Measurements from ENCODE around the gene REM2.
"Not testable (repeated sequence)": the region's sequence is repeated elsewhere in the genome, so short reads cannot be mapped to it uniquely, and the experiment has no call there.

DNA sequence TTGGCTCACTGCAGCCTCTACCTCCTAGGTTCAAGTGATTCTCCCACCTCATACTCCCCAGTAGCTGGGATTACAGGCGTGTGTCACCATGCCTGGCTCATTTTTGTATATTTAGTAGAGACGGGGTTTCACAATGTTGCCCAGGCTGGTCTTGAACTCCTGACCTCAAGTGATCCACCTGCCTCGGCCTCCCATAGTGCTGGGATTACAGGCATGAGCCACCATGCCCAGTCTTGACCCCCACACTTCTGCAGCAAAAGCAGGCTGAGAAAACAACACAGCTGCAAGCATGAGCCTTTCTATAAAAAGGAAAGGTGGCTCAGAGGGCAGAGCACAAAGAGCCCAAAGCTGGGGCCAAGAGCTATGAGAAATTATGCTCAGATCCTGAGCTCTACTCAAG is 22.6 kb upstream of the REM2 start:
- TF ChIP-seq, protein P1, sequence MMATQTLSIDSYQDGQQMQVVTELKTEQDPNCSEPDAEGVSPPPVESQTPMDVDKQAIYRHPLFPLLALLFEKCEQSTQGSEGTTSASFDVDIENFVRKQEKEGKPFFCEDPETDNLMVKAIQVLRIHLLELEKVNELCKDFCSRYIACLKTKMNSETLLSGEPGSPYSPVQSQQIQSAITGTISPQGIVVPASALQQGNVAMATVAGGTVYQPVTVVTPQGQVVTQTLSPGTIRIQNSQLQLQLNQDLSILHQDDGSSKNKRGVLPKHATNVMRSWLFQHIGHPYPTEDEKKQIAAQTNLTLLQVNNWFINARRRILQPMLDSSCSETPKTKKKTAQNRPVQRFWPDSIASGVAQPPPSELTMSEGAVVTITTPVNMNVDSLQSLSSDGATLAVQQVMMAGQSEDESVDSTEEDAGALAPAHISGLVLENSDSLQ (IDR thresholded peaks at IDR 0.05), result not testable (repeated sequence)
- not testable (repeated sequence) for TF ChIP-seq FOXM1 (IDR thresholded peaks at IDR 0.05; ENCODE audit: borderline replicate concordance); ELF4 (IDR thresholded peaks at IDR 0.05); SUZ12 (IDR thresholded peaks at IDR 0.05); HDGF (IDR thresholded peaks at IDR 0.05; ENCODE audit: borderline replicate concordance); BHLHE40 (IDR thresholded peaks at IDR 0.05; ENCODE audit: borderline replicate concordance); TARDBP (IDR thresholded peaks at IDR 0.05); SP1 (IDR thresholded peaks at IDR 0.05); FOXK2 (IDR thresholded peaks at IDR 0.05)
